H1 (cell line): ENCODE results near the gene THEMIS. TPM values are rescaled to one million over a fixed set of nuclear protein-coding genes. Genes with fewer than 3 reads are reported as not detected.

Experiments
- CTCF ChIA-PET: fragments of 300-600 bp; sonication (Branson Sonifier 250); formaldehyde crosslinking; loops from one replicate; lab custom pipeline; 2021; ENCODE audit not compliant: partially characterized antibody; lab: Charles Lee
- POLR2A ChIA-PET: fragments of 300-600 bp; sonication (Branson Sonifier 250); formaldehyde crosslinking; loops from one replicate; lab custom pipeline; 2021; ENCODE audit warnings: inconsistent platforms; ENCODE audit not compliant: partially characterized antibody; lab: Charles Lee
- DNase-seq, 2 experiments: peaks; one replicate each; pipeline versions ENCODE4 v3.0.0 to v3.0.0-alpha.2; 2010 to 2022; ENCODE audit warnings: low spot score in 2 of 2, low read depth in 1 of 2, mixed read lengths in 1 of 2
- FAIRE-seq: peaks from 2 replicates; lab custom pipeline; 2011; peaks lifted over from hg19 to GRCh38; lab: Jason Lieb, UNC
- H2AFZ ChIP-seq: 2 replicates; pipeline ENCODE4 v1.8.1; 2012; ENCODE audit warnings: low read length, inconsistent platforms
- H2AK5ac ChIP-seq: 2 replicates; pipeline ENCODE4 v1.6.1; 2013; ENCODE audit warnings: low read depth, low read length
- H2BK120ac ChIP-seq: replicated peaks from 2 replicates; pipeline ENCODE3; 2013; ENCODE audit warnings: low read depth, low read length, inconsistent platforms
- H2BK12ac ChIP-seq: 2 replicates; pipeline ENCODE4 v1.6.1; 2013; ENCODE audit warnings: low read depth, low read length
- H2BK15ac ChIP-seq: 2 replicates; pipeline ENCODE4 v1.6.1; 2013; ENCODE audit warnings: low read length
- H2BK20ac ChIP-seq: 2 replicates; pipeline ENCODE4 v1.6.1; 2013; ENCODE audit warnings: low read length
- H2BK5ac ChIP-seq: 2 replicates; pipeline ENCODE4 v1.6.1; 2013; ENCODE audit warnings: low read depth, low read length
- H3K14ac ChIP-seq: 2 replicates; pipeline ENCODE4 v1.6.1; 2013; ENCODE audit warnings: inconsistent platforms; ENCODE audit not compliant: insufficient read length
- H3K18ac ChIP-seq: 2 replicates; pipeline ENCODE4 v1.6.1; 2013; ENCODE audit warnings: low read length; ENCODE audit errors: extremely low read depth
- H3K23ac ChIP-seq: 2 replicates; pipeline ENCODE4 v1.6.1; 2013; ENCODE audit warnings: inconsistent platforms; ENCODE audit not compliant: insufficient read length
- H3K23me2 ChIP-seq: 2 replicates; pipeline ENCODE4 v1.6.1; 2013; ENCODE audit warnings: low read depth, low read length
- H3K27ac ChIP-seq: 2 replicates; pipeline ENCODE4 v1.6.1; 2011; ENCODE audit warnings: low read depth, low read length, inconsistent platforms
- H3K27me3 ChIP-seq, 4 experiments: replicated peaks in 1 of 4; 1 replicate in 1 of 4; 2 replicates in 3 of 4; pipeline versions ENCODE4 v1.6.1 to v1.8.1; 2011 to 2013; ENCODE audit warnings: low read length in 3 of 4, mild to moderate bottlenecking in 3 of 4, inconsistent platforms in 2 of 4, mixed read lengths in 2 of 4, moderate library complexity in 1 of 4; ENCODE audit not compliant: control insufficient read depth in 3 of 4, insufficient read depth in 3 of 4; ENCODE audit errors: extremely low read depth in 1 of 4
- H3K36me3 ChIP-seq, 4 experiments: 2 replicates each; pipeline versions ENCODE4 v1.6.1 to v1.8.1; 2011 to 2013; ENCODE audit warnings: mild to moderate bottlenecking in 4 of 4, low read length in 3 of 4, moderate library complexity in 2 of 4, control low read depth in 1 of 4, inconsistent platforms in 1 of 4; ENCODE audit not compliant: insufficient read depth in 4 of 4, control insufficient read depth in 2 of 4
- H3K4ac ChIP-seq: replicated peaks from 2 replicates; pipeline ENCODE3; 2013; ENCODE audit warnings: low read length, low read depth, mixed read lengths, inconsistent platforms; ENCODE audit not compliant: insufficient read length
- H3K4me1 ChIP-seq, 4 experiments: replicated peaks in 1 of 4; 1 replicate in 1 of 4; 2 replicates in 3 of 4; pipeline versions ENCODE4 v1.6.1 to v1.8.1; 2011 to 2013; ENCODE audit warnings: low read length in 3 of 4, inconsistent platforms in 2 of 4, mixed read lengths in 1 of 4; ENCODE audit not compliant: insufficient read depth in 4 of 4, control insufficient read depth in 3 of 4
- H3K4me2 ChIP-seq, 2 experiments: 2 replicates each; pipeline versions ENCODE4 v1.6.1 to v1.8.1; 2011 to 2013; ENCODE audit warnings: low read depth in 2 of 2, low read length in 2 of 2, control low read depth in 1 of 2, inconsistent platforms in 1 of 2, mild to moderate bottlenecking in 1 of 2; ENCODE audit not compliant: insufficient read depth in 1 of 2
- H3K4me3 ChIP-seq, 4 experiments: fragments of 200-600, 300-600 bp in 1 of 4; sonication (generic), shearing (Covaris generic), sonication (Bioruptor Twin) in 1 of 4; 2 replicates each; pipeline versions ENCODE4 v1.5.1 to v1.8.1; 2011 to 2016; ENCODE audit warnings: low read length in 4 of 4, low read depth in 3 of 4, control low read depth in 2 of 4, inconsistent platforms in 2 of 4, mild to moderate bottlenecking in 2 of 4, mixed read lengths in 1 of 4, moderate library complexity in 1 of 4; ENCODE audit not compliant: insufficient read depth in 2 of 4; ENCODE audit errors: extremely low read depth in 1 of 4
- H3K56ac ChIP-seq: replicated peaks from 2 replicates; pipeline ENCODE3; 2013; ENCODE audit warnings: low read depth, mild to moderate bottlenecking, mixed read lengths, low read length, inconsistent platforms; ENCODE audit not compliant: insufficient read length
- H3K79me1 ChIP-seq: 2 replicates; pipeline ENCODE4 v1.6.1; 2013; ENCODE audit warnings: low read depth, low read length, control low read depth
- H3K79me2 ChIP-seq, 2 experiments: 2 replicates each; pipeline versions ENCODE4 v1.6.1 to v1.8.1; 2012 to 2013; ENCODE audit warnings: low read length in 2 of 2, mild to moderate bottlenecking in 2 of 2, inconsistent platforms in 1 of 2; ENCODE audit not compliant: insufficient read depth in 2 of 2, control insufficient read depth in 1 of 2
- H3K9ac ChIP-seq, 4 experiments: replicated peaks in 1 of 4; 1 replicate in 1 of 4; 2 replicates in 3 of 4; pipeline versions ENCODE4 v1.6.1 to v1.8.1; 2011 to 2013; ENCODE audit warnings: low read depth in 3 of 4, low read length in 3 of 4, control low read depth in 2 of 4, mild to moderate bottlenecking in 2 of 4, moderate library complexity in 2 of 4, inconsistent platforms in 1 of 4; ENCODE audit errors: extremely low read depth in 1 of 4
- H3K9me3 ChIP-seq, 2 experiments: 2 replicates each; pipeline versions ENCODE4 v1.6.1 to v1.8.1; 2012 to 2013; ENCODE audit warnings: mild to moderate bottlenecking in 2 of 2, moderate library complexity in 2 of 2, control low read depth in 1 of 2, inconsistent platforms in 1 of 2, low read depth in 1 of 2, low read length in 1 of 2, mixed read lengths in 1 of 2; ENCODE audit not compliant: insufficient read depth in 2 of 2
- H4K20me1 ChIP-seq, 2 experiments: replicated peaks in 1 of 2; 2 replicates each; pipeline versions ENCODE3 to v1.8.1; 2011 to 2013; ENCODE audit warnings: inconsistent platforms in 2 of 2, low read length in 2 of 2, mild to moderate bottlenecking in 1 of 2; ENCODE audit not compliant: insufficient read depth in 2 of 2, control insufficient read depth in 1 of 2
- H4K5ac ChIP-seq: 2 replicates; pipeline ENCODE4 v1.6.1; 2013; ENCODE audit warnings: low read length, low read depth, mixed read lengths, inconsistent platforms; ENCODE audit not compliant: insufficient read length
- H4K8ac ChIP-seq: 2 replicates; pipeline ENCODE4 v1.8.0; 2013; ENCODE audit warnings: mild to moderate bottlenecking, moderate library complexity, low read length, inconsistent platforms; ENCODE audit not compliant: insufficient read depth; ENCODE audit errors: extremely low read depth
- H4K91ac ChIP-seq: replicated peaks from 2 replicates; pipeline ENCODE3; 2013; ENCODE audit warnings: low read length, mixed read lengths, inconsistent platforms; ENCODE audit not compliant: insufficient read length
- ASH2L ChIP-seq: fragments of 200-600, 300-600 bp; sonication (generic); IDR thresholded peaks from one replicate; pipeline ENCODE4 v1.7.1; 2017; ENCODE audit warnings: low read length
- CBX8 ChIP-seq: fragments of 300-800, 300-1000 bp; sonication (generic); IDR thresholded peaks from 2 replicates; pipeline ENCODE4 v1.7.1; 2016; ENCODE audit warnings: low read depth, low read length, borderline replicate concordance
- GTF2F1 ChIP-seq: IDR thresholded peaks from 2 replicates; pipeline ENCODE4 v1.6.1; 2012; ENCODE audit warnings: low read depth, low read length, improper control_type of control experiment, borderline replicate concordance
- JUND ChIP-seq: IDR thresholded peaks from 2 replicates; pipeline ENCODE4 v1.6.1; 2011; ENCODE audit warnings: mild to moderate bottlenecking, improper control_type of control experiment, low read length
- RBBP5 ChIP-seq: IDR thresholded peaks from 2 replicates; pipeline ENCODE4 v1.7.1; 2012; ENCODE audit warnings: low read depth, mild to moderate bottlenecking, inconsistent platforms, low read length, moderate library complexity, borderline replicate concordance
- SP2 ChIP-seq: IDR thresholded peaks from 2 replicates; pipeline ENCODE4 v1.6.1; 2012; ENCODE audit warnings: mild to moderate bottlenecking, low read length, inconsistent platforms
- TAF1 ChIP-seq: IDR thresholded peaks from 2 replicates; pipeline ENCODE4 v1.6.1; 2011; ENCODE audit warnings: mild to moderate bottlenecking, low read depth, low read length
- polyA plus RNA-seq, 7 experiments: library from polyadenylated mRNA; depleted of rRNA in 3 of 7; stranded (reverse) in 5 of 7; unstranded in 2 of 7; fragments of >200 nt in 5 of 7; fragments of 200-250 nt in 2 of 7; gene quantifications; 1 replicate in 5 of 7; 2 replicates in 1 of 7; 4 replicates in 1 of 7; pipeline versions ENCODE4 v1.2.1 to v1.2.3, GENCODE V29; 2011 to 2013; ENCODE audit warnings: missing spikeins in 2 of 7, mixed read lengths in 2 of 7
- total RNA-seq: library from RNA; stranded (reverse); fragmentation: NEBNext Ultra II Directional; extraction: Animal tissue kit (Norgen Biotek cat#: 25700); gene quantifications from 2 replicates; pipeline ENCODE4 v1.2.1, GENCODE V29; 2021

Gene THEMIS
- total and polyA plus RNA-seq, 2 of the 8 experiments (the other 6 are each of a cell fraction or from before 2014, with no cell fraction given), result not detected

DNA sequence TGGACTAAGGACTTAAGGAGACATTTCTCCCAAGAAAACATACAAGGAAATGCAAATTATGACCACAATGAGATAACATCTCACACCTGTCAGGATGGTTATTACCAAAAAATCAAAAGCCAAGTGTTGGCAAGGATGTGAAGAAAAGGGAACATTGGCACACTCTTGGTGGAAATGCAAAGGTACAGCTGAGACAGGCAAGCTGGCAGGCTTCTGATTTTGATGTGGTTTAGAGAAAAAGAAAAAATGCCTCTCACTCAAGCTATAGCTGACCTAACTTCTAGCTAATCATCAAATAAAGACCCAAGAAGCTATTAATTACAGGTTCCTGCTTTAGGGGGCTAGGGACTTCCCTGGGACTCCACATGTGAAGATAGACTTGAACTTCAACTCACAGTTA, 139.8 kb downstream of the THEMIS start:
- H3K9ac ChIP-seq, result no peak overlapping the region
- H3K23ac ChIP-seq, result no peak overlapping the region
- no peak overlapping the region for H3K4me3 ChIP-seq
- no peak overlapping the region for H2BK5ac ChIP-seq
- H3K79me2 ChIP-seq, result no peaks in the 10 kb centered on the region
- H2BK20ac ChIP-seq, result no peak overlapping the region
- TF ChIP-seq SP2 (no peak), JUND (no peak), TAF1 (no peak), ASH2L (no peak), GTF2F1 (no peak), CBX8 (no peak), RBBP5 (no peak)
- H2AK5ac ChIP-seq, result no peak overlapping the region
- no peaks in the 10 kb centered on the region for H3K27me3 ChIP-seq
- no peak overlapping the region for H3K56ac ChIP-seq
- H4K91ac ChIP-seq, result no peak overlapping the region
- no peaks in the 10 kb centered on the region for H4K20me1 ChIP-seq
- no peak overlapping the region for H3K4me2 ChIP-seq
- H2AFZ ChIP-seq, result no peak overlapping the region
- no peak overlapping the region for H3K18ac ChIP-seq
- no peak overlapping the region for H2BK15ac ChIP-seq
- no peak overlapping the region for H4K8ac ChIP-seq
- H2BK120ac ChIP-seq, result no peak overlapping the region
- H3K79me1 ChIP-seq, result no peaks in the 10 kb centered on the region
- no peak overlapping the region for H2BK12ac ChIP-seq
- H3K27ac ChIP-seq, result no peak overlapping the region
- no peak overlapping the region for H4K5ac ChIP-seq
- DNase-seq, result no peak
- no peaks in the 10 kb centered on the region for H3K36me3 ChIP-seq
- CTCF ChIA-PET, result interaction anchor here (1.3 kb wide), 1 partner anchor 21 kb away, joined by 3 read pairs; no protein-coding TSS in a partner anchor
- H3K9me3 ChIP-seq, result no peaks in the 10 kb centered on the region
- POLR2A ChIA-PET, result no interaction called here
- no peak overlapping the region for H3K14ac ChIP-seq
- no peaks in the 10 kb centered on the region for H3K23me2 ChIP-seq
- no peak for FAIRE-seq
- no peak overlapping the region for H3K4ac ChIP-seq
- H3K4me1 ChIP-seq, result no peaks in the 10 kb centered on the region
